Gastroesophageal sphincter (tissue), 3 donors: Measurements from ENCODE around the gene C6orf89.

Source experiments
- POLR2A ChIP-seq, 2 donors: fragments of 450-650 bp; IDR thresholded peaks; one replicate each; pipeline ENCODE4 v1.6.1; 2017; ENCODE audit warnings: antibody characterized with exemption in 2 of 2, mild to moderate bottlenecking in 2 of 2, moderate library complexity in 1 of 2
- POLR2AphosphoS5 ChIP-seq: sonication (generic); formaldehyde crosslinking; IDR thresholded peaks from one replicate; pipeline ENCODE4 v1.6.1; 2017; ENCODE audit warnings: antibody characterized with exemption
- TF ChIP-seq, protein P1 (sequence below), 4 experiments: fragments of 200-600 bp in 2 of 4; fragments of 450-650 bp in 2 of 4; sonication (generic) in 1 of 4; IDR thresholded peaks; one replicate each; pipeline ENCODE4 v1.5.1; 2017 to 2019; ENCODE audit warnings: antibody characterized with exemption in 4 of 4, mild to moderate bottlenecking in 2 of 4, moderate library complexity in 2 of 4

DNA sequence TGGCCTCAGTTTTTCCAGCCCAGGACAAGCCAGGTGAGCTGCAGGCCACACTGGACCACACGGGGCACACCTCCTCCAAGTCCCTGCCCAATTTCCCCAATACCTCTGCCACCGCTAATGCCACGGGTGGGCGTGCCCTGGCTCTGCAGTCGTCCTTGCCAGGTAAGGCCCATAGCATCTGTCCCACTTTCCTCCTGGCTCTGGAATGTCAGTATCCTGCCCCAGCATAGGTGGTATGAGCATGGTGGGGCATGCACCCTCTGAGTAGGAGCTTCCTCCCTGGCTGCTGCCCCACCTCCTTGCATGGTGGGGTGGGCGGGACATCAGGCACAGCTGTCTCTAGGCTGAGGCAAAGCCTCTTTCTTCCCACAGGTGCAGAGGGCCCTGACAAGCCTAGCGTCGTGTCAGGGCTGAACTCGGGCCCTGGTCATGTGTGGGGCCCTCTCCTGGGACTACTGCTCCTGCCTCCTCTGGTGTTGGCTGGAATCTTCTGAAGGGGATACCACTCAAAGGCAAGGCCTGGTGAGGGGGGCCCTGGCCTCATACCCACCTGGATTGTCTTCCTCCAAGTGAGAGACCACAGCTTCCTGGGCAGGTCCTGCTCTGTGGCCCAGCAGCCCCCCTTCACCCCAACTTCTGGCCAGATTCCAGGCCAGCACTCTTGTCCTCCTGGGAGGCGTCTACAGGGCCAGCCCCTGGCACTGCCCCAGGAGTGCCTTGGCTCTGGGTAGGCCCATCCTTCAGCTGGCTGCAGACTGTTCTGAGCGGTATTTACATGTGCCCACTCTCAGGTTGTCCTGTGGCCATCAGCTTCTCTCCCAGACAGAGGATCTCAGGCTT is 77.9 kb downstream of the C6orf89 start:
- TF ChIP-seq, protein P1, sequence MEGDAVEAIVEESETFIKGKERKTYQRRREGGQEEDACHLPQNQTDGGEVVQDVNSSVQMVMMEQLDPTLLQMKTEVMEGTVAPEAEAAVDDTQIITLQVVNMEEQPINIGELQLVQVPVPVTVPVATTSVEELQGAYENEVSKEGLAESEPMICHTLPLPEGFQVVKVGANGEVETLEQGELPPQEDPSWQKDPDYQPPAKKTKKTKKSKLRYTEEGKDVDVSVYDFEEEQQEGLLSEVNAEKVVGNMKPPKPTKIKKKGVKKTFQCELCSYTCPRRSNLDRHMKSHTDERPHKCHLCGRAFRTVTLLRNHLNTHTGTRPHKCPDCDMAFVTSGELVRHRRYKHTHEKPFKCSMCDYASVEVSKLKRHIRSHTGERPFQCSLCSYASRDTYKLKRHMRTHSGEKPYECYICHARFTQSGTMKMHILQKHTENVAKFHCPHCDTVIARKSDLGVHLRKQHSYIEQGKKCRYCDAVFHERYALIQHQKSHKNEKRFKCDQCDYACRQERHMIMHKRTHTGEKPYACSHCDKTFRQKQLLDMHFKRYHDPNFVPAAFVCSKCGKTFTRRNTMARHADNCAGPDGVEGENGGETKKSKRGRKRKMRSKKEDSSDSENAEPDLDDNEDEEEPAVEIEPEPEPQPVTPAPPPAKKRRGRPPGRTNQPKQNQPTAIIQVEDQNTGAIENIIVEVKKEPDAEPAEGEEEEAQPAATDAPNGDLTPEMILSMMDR (IDR thresholded peaks at IDR 0.05): no peak
- no peak for TF ChIP-seq POLR2A (IDR thresholded peaks at IDR 0.05)
- TF ChIP-seq POLR2AphosphoS5: no peak
